GM21367 (cell line): Measurements from ENCODE around the gene TMPRSS2.
A peak's percentile ranks its signal among the peaks of the same experiment; 100 is the strongest.
"Not testable (repeated sequence)": the region's sequence is repeated elsewhere in the genome, so short reads cannot be mapped to it uniquely, and the experiment has no call there.

Source experiments
- ATAC-seq: cut with Tn5 transposase; IDR thresholded peaks from one replicate; pipeline ENCODE4 v1.9.1; 2021; ENCODE audit not compliant: unreplicated experiment

Gene TMPRSS2

GRCh38 chr21:41428311-41428710, 79.6 kb downstream of the TMPRSS2 start:
- no peak for ATAC-seq

GRCh38 chr21:41427556-41427955, 80.4 kb downstream of the TMPRSS2 start:
- ATAC-seq: no peak

DNA sequence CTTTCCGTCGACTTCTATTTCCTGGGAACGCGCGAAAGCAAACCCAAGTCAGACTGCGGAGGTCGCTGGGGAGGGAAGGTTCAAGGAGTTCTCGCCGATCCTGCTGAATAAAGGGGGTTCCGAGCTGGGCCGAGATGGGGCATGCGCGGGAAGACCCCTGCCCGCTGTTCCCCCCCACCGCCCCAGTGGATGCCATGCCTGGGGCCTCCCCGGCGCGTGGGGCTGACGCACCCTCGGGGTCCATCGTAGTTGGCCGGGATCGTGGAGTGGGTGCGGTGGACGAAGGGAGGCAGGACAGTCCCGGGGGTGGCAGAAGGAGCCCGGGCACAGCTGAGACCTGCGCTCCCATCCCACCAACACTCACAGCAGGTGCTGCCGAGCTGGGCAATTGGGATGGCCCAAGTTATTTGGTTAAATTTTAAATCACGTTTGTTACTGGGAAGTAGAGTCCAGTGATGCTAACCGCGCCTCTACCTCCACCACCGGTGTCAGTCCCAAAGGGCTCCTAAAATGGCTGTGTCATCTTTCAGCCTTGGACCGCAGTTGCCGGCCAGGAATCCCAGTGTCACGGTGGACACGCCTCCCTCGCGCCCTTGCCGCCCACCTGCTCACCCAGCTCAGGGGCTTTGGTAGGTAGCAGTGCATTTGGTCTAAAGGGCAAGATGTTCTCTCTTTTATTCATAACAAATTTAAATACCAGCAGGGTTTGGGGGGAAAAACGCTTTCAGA, 81.1 kb downstream of the TMPRSS2 start:
- ATAC-seq: no peak

GRCh38 chr21:41425954-41426675, 81.8 kb downstream of the TMPRSS2 start, which contains the start of gene MX1:
Gene MX1, plus strand, starts transcription at chr21:41426239. Its CDS starts 5,832 bp downstream, at chr21:41432071.
- peak; percentile 69 for ATAC-seq

DNA sequence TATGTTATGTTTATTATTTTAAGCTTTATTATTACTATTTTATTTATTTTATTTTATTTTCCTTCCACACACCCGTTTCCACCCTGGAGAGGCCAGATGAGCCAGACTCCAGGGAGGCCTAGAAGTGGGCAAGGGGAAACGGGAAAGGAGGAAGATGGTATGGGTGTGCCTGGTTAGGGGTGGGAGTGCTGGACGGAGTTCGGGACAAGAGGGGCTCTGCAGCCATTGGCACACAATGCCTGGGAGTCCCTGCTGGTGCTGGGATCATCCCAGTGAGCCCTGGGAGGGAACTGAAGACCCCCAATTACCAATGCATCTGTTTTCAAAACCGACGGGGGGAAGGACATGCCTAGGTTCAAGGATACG, 82.4 kb downstream of the TMPRSS2 start:
- ATAC-seq: no peak

GRCh38 chr21:41423305-41423636, 84.7 kb downstream of the TMPRSS2 start:
- ATAC-seq: not testable (repeated sequence)

DNA sequence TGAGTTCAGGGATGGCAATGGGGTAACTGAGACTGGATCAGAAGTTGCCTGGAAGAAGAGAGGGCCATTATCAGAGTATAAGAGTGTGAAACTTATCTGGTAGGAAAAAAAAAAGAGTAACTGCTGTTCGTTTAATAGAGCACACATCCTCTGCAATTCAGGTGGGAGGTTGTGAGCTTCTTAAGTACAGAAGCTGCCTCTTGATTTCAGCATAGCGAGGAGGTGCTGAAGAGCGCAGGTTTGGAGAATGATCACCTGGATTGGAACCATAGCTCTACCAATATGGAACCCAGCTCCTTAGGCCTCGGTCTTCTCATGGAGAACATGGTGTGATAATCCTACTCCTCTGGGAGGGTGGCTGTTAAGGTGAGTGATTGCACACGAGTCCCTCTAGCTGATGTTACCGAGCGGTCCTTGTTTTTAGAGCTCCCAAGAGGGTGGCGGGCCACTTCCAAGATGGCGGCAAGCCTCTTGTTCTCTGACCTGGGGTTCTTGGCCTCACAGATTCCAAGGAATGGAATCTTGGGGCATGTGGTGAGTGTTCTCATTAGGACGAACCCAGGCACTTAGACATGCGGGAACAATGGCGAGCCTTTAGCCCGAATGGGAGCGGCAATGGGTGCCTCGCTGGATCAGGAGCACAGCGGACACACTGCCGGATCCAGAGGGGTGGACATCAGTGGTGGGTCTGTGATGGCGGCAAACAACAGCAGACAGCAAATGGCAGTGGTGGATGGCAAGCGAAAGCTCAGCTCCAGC, 85.2 kb downstream of the TMPRSS2 start:
- no peak for ATAC-seq

DNA sequence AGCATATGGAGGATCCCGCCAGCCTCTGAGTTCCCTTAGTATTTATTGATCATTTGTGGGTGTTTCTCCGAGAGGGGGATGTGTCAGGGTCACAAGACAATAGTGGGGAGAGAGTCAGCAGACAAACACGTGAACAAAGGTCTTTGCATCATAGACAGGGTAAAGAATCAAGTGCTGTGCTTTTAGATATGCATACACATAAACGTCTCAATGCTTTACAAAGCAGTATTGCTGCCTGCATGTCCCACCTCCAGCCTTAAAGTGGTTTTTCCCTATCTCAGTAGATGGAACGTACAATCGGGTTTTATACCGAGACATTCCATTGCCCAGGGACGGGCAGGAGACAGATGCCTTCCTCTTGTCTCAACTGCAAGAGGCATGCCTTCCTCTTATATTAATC, 87.0 kb downstream of the TMPRSS2 start:
- not testable (repeated sequence) for ATAC-seq

DNA sequence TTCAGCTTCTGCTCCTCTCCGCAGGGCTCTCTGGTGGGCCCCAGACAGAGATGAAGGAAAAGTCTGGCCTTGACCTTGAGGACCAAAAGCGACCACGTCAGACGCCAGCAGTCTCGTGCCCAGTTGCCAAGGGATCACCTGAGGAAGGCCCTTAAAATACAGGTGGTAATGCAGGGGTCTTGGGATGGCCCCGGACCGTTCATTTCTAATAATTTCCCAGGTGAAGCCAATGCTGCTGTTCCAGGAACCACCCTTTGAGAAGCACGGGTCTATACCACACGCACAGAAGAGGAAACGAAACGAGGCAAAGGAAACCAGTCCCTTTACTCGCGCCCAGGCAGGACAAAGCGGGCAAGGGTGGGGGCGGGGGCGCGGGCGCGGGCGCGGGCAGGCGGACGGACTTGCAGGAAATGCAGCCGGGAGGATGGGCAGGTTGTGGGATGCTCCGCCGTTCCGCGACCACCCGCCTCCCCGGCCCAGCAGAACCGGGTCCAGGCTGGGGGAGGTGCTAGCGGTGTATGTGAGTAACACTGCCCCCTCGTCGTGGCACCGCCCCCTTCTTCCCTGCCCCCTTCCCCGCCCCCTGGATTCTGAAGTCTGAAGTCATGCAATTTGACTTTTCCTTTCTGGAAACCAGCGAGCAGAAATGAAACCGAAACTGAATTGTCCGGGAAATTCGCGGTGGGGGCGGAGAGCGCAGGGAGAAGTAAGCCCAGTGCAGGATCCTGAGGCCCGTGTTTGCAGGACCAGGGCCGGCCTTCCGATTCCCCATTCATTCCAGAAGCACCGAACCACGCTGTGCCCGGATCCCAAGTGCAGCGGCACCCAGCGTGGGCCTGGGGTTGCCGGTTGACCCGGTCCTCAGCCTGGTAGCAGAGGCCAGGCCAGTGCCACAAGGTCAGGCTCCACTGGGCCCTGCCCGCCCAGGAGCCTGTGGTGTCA, 87.8 kb downstream of the TMPRSS2 start:
- peak; percentile 80 for ATAC-seq

DNA sequence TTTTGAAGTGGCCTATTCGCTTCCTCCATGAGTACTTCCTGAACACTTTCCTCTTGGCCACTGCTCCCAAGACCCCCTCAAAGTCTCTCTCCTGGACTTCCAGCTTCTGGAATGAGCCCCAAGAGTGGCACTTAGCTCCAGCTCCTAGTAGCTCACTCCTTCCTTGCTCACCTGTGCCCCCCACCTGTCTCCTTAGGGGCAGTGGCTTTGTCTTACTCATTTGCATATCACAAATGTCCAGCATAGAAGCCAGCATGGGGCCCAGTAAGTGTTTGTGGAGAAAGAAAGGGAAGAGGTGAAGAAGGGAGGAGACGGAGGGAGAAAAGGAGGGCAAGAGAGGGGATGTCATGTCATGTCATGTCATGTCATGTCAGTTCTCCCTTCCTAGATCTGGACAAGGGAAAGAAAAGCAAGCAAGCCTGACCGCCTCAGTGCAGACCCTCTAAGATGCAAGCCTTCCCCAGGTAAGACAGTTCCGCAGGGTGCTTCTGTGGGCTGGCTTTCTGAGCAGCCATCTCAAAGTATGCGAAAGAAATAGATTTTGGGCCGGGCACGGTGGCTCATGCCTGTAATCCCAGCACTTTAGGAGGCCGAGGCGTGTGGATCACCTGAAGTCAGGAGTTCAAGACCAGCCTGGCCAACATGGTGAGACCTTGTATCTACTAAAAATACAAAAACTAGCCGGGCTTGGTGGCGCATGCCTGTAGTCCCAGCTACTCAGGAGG, 88.8 kb downstream of the TMPRSS2 start:
- ATAC-seq: no peak

DNA sequence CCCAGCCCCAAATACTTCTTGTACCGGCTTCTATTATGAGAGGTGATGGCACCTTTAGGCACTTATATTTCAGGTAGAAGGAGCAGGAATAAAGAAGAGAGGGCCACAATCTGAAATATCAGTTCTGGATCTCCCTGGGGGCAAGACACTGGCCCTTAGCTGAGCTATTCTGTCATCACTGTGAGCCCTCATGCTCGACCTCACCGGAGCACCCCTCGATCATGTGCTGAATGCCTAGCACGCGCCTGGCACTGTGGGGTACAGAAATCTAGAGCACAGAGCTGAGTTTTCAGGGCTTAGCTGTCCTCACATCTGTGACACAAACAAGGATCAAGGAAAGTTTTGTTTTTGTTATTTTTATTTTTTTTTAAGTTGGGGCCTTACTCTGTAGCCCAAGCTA, 89.6 kb downstream of the TMPRSS2 start:
- ATAC-seq: no peak

- not testable (repeated sequence) for ATAC-seq
Observed at GRCh38 chr21:41417505-41417904, 90.5 kb downstream of the TMPRSS2 start.
